Measurements from ENCODE around the gene CNTN2. TPM values are rescaled to one million over a fixed set of nuclear protein-coding genes. Genes with fewer than 3 reads are reported as not detected.

The CNTN2 gene
- total RNA-seq, 1 experiment from 2014 or later, result not detected

GRCh38 chr1:205030241-205030640, 12.8 kb upstream of the CNTN2 start:
- in situ Hi-C loops (cut with HindIII; ENCODE audit: low pct_unique_long_range_greater_than_20kb, low sequenced_read_pairs), result no loop called here
- BruUV-seq (replicated peaks), result no TSS peak
- no peaks in the 10 kb centered on the region for H3K4me1 ChIP-seq (ENCODE audit: control insufficient read depth, insufficient read depth, low read length)
- no peak for TF ChIP-seq POLR2AphosphoS5 (IDR thresholded peaks at IDR 0.05; ENCODE audit: low read depth, low read length)
- no peak for TF ChIP-seq CTCF (IDR thresholded peaks at IDR 0.05)
- no peak for TF ChIP-seq SIN3A (IDR thresholded peaks at IDR 0.05; ENCODE audit: borderline replicate concordance, insufficient read depth, low read depth, low read length)
- no peak for TF ChIP-seq TCF7L2 (IDR thresholded peaks at IDR 0.05; ENCODE audit: low read depth, low read length)
- no peak for TF ChIP-seq REST (IDR thresholded peaks at IDR 0.05; ENCODE audit: insufficient read depth in 1 of 2, low read depth in 2 of 2, low read length in 1 of 2)
- no peaks in the 10 kb centered on the region for H3K36me3 ChIP-seq (ENCODE audit: control insufficient read depth, insufficient read depth, low read length)
- ChIA-PET POLR2A (no interaction called here), CTCF (interaction anchor here (0.6 to 0.7 kb wide), 2 partner anchors 11 to 31 kb away, joined by 3 read pairs; no protein-coding TSS in a partner anchor)
- ATAC-seq (no peak), DNase-seq (ENCODE audit: low read depth, low spot score) (no peak)
- no peak overlapping the region for H3K27ac ChIP-seq (ENCODE audit: low read length)
- H3K9me3 ChIP-seq (ENCODE audit: control insufficient read depth, insufficient read depth, low read depth, low read length), result no peaks in the 10 kb centered on the region
- no peak overlapping the region for H3K4me3 ChIP-seq (ENCODE audit: low read depth in 2 of 2, low read length in 2 of 2)
- H3K27me3 ChIP-seq (ENCODE audit: control insufficient read depth, insufficient read depth, low read length), result peaks cover 3% of the 10 kb centered on the region; the same call in 1 of the 2 replicates
- intact Hi-C loops (cut with micrococcal nuclease; ENCODE audit: unreplicated experiment), result no loop called here

- H3K27ac ChIP-seq (ENCODE audit: low read length), result no peak overlapping the region
- ChIA-PET POLR2A (no interaction called here), CTCF (interaction anchor here (0.6 to 1.3 kb wide), 3 partner anchors 10 to 31 kb away, joined by 3 to 4 read pairs (median 3); no protein-coding TSS in a partner anchor)
- H3K9me3 ChIP-seq (ENCODE audit: control insufficient read depth, insufficient read depth, low read depth, low read length), result no peaks in the 10 kb centered on the region
- intact Hi-C loops (cut with micrococcal nuclease; ENCODE audit: unreplicated experiment), result no loop called here
- H3K4me3 ChIP-seq (ENCODE audit: low read depth in 2 of 2, low read length in 2 of 2), result no peak overlapping the region
- no peaks in the 10 kb centered on the region for H3K4me1 ChIP-seq (ENCODE audit: control insufficient read depth, insufficient read depth, low read length)
- no TSS peak for BruUV-seq (replicated peaks)
- H3K27me3 ChIP-seq (ENCODE audit: control insufficient read depth, insufficient read depth, low read length), result peaks cover 3% of the 10 kb centered on the region; the same call in 1 of the 2 replicates
- ATAC-seq (no peak), DNase-seq (ENCODE audit: low read depth, low spot score) (no peak)
- in situ Hi-C loops (cut with HindIII; ENCODE audit: low pct_unique_long_range_greater_than_20kb, low sequenced_read_pairs), result no loop called here
- no peaks in the 10 kb centered on the region for H3K36me3 ChIP-seq (ENCODE audit: control insufficient read depth, insufficient read depth, low read length)
- TF ChIP-seq SIN3A (IDR thresholded peaks at IDR 0.05; ENCODE audit: borderline replicate concordance, insufficient read depth, low read depth, low read length), result no peak
- TF ChIP-seq TCF7L2 (IDR thresholded peaks at IDR 0.05; ENCODE audit: low read depth, low read length), result no peak
- no peak for TF ChIP-seq POLR2AphosphoS5 (IDR thresholded peaks at IDR 0.05; ENCODE audit: low read depth, low read length)
- TF ChIP-seq CTCF (IDR thresholded peaks at IDR 0.05), result no peak
- no peak for TF ChIP-seq REST (IDR thresholded peaks at IDR 0.05; ENCODE audit: insufficient read depth in 1 of 2, low read depth in 2 of 2, low read length in 1 of 2)
These were observed 12.1 kb upstream of the CNTN2 start for GRCh38 chr1:205030896-205031295.

All from Panc1 (cell line).